ENCODE data around the gene RNF121.
A peak's percentile ranks its signal among the peaks of the same experiment; 100 is the strongest.

The RNF121 gene

DNA sequence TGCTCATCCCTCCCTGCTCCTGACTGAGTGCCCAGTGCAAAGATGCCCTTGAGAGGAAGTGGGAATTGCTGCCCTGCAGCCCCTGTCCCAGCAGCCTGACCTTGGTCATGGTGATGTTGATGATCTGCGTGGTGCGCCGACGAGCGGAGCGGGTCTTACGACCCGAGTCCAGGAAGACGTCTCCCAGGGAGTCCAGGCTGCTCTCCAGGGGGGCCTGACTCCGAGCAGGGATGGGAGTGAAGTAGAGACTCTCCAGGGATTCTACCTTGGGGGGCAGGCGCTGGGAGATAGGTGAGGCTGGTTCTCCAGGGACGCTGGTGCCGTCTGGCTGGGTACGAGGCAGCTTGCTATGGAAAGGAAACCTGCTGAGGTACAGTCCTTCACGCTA lies 78.2 kb downstream of the RNF121 start:
- no peak for DNase-seq

DNA sequence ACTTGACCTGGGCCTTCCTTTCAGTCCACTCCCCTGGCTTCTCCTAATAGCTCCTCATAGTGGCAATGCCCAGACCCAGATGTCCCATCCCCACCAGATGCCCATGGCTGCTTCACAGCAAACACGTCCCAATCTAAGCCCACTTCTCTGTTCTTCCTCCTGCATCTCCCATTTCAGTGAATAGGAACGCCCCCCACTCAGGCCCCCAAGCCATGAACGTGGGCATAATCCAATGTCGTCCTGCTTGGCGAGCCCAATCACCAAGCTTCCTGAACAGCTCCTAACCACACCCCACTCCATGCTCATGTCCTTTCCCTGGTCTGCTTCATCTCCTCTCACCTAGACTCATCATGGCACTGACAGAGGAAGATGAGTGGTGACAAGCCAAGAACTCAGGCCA lies 78.7 kb downstream of the RNF121 start:
- DNase-seq, result no peak

GRCh38 chr11:72008728-72009127 lies 79.9 kb downstream of the RNF121 start:
- no peak for DNase-seq

- no peak for DNase-seq
These were observed 80.3 kb downstream of the RNF121 start for GRCh38 chr11:72009156-72009555.

DNA sequence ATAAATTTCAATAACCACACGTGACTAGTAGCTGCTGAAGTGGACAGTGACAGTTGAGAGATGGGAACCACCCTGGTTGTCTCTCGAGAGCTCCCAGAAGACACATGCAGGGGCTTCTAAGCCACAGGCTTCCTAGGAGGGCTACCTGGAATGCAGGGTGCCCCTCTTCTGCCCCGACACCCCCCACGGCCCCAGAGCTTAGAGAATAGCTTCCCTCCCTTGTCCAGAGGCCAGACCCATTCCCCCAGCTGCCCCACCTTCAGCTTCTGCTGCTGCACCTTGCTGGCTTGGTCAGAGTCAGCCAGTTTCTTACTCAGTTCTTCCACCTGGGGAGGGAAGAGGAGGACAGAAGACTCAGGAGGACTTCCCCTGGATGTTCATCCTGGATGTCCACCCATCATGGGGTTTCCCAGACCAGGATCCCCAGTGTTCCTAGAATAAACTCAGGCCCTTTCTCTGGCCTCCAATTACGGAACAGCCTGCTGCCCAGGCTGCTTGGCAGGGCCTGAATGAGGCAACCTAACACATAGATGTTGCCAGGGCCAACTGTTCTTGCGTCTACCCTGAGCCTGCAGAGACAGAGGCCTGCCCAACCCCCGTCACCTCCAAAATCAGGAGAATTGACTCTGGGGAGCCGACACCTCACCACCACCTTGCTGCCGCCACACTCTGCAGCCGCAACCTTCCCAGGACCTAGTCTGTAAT lies 81.8 kb downstream of the RNF121 start:
- DNase-seq, result no peak

DNA sequence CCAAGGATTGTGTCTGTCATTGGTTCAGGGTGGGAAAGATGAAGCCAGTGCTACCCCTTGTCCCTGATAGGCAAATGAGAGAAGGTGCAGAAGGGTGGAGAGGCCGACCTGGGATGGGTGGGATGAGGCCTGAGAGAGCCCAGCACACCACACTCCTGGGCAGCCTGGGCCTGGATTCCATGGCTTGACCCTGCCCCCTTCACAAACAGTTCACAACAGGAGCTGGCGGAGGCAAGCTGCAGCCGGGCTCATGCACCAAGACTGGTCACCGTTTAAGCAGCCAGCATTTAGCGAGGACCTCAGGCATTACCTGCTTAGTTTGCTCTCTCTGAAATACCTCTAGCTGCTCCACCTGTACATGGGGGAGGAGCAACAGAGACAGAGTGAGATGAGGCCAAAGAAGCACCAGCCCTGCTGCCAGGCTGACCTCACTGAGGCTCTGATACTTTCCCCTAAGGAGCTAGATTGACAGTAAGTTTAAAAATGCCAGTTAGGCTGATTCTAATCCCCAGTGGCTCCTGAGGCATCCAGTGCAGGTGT lies 83.3 kb downstream of the RNF121 start:
- DNase-seq, result no peak

DNA sequence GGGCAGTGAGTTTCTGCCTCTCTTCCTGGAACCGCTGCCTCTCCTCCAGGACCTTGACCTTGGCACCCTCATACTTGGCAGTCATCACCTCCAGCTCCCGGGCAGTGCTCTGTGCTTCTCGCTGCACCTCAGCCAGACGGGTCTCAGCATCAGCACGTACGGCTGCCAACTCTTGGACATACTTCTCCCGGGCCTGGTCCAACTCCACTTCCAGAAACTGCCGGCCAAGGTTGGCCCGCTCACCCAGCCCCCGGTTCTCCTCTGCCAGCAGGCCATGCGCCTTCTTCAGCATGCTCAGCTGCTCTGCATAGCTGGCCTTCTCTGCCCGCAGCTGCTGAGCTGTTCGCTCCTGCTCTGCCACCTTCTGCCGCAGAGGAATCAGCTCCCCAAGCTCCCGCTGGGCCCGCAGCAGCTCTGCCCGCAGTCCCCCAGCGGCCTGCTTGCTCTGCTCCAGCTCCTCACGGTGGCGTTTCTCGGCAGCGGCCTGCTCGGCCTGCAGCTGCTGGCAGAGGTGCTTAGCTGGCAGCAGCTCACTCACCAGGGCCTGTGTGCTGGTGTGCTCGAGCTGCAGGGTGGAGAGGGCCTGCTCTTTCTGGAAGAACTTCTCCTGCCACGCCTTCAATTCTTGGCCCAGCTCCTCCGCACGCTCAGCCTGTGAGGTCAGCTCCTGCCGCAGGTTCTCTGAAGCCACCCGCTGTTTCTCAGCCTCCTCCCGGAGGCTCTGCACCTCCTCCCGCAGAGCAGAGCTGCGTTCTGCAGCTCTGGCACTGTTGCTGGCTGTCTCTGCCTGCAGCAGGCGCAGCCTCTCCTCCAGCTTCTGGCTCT lies 84.3 kb downstream of the RNF121 start:
- no peak for DNase-seq

GRCh38 chr11:72013765-72014711 lies 85.2 kb downstream of the RNF121 start:
- no peak for DNase-seq

DNA sequence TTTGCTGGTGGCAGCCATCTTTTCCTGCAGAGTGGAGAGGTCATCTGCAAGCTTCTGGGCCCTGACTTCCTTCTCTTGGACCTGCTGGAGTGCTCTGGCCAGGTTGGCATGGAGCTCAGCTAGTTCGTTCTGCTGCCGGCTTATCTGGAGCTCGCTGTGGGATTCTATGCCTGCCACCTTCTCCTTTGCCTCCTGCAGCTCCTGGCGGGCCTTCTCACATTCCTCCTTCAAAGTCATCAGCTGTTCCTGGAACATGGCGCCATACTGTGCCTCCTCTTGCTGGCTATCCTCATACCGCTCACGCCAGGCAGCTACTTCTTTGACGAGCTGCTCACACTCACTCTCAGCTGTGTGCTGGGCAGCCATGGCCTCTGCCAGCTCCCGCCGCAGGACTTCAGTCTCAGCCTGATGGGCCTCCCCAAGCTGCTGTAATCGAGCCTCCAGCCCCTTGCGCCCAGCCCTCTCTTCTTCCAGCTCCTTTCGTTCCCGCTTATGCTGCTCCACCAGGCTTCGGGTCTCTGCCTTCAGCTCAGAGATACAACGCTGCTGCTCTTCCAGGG lies 86.0 kb downstream of the RNF121 start:
- no peak for DNase-seq

- DNase-seq, result no peak
These were observed 86.7 kb downstream of the RNF121 start for GRCh38 chr11:72015511-72016061.

DNA sequence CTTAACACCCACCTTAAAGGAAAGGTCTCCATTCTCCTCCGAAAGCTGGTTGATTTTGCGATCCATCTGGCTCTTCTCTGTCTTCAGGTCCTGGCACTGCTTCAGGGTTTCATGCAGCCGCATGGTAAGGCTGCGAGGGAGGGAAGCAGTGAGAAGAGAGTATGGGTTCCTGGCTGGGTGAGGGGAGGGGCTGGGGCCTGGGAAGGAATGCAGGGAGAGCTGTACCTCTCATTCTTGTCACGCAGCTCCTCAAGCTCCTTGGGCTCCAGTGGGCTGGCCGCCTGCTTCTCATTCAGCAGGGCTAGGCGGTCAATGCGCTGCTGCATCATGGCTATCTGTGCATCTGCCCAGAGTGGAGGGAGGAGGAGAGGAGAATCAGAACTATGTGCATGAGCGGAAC lies 89.3 kb downstream of the RNF121 start:
- DNase-seq, result no peak

- DNase-seq, result no peak
These were observed 94.5 kb downstream of the RNF121 start for GRCh38 chr11:72023335-72023734.

GRCh38 chr11:72024069-72024754 lies 95.4 kb downstream of the RNF121 start:
- DNase-seq, result no peak

- DNase-seq, result no peak
These were observed 97.2 kb downstream of the RNF121 start for GRCh38 chr11:72026090-72026489.

GRCh38 chr11:72030472-72031045 lies 101.7 kb downstream of the RNF121 start:
- DNase-seq, result no peak

DNA sequence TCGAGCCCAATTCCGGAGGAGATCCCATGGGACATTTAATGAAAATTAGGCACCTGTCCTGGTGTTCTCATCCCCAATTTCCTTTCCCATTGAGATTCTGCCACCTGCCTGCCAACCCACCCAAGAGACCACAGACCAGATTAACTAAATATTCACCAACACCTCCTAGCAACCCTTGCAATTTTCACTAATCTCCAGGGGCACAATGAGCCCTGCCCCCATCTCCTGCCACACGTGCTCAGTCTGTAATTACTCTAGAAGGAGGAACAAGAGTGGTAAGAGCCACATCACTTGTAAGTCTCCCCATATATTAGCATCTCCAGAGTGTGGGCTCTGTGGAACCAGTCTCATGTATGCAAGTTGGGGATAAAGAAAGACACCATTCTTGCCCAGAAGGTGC lies 107.8 kb downstream of the RNF121 start:
- DNase-seq, result no peak

DNA sequence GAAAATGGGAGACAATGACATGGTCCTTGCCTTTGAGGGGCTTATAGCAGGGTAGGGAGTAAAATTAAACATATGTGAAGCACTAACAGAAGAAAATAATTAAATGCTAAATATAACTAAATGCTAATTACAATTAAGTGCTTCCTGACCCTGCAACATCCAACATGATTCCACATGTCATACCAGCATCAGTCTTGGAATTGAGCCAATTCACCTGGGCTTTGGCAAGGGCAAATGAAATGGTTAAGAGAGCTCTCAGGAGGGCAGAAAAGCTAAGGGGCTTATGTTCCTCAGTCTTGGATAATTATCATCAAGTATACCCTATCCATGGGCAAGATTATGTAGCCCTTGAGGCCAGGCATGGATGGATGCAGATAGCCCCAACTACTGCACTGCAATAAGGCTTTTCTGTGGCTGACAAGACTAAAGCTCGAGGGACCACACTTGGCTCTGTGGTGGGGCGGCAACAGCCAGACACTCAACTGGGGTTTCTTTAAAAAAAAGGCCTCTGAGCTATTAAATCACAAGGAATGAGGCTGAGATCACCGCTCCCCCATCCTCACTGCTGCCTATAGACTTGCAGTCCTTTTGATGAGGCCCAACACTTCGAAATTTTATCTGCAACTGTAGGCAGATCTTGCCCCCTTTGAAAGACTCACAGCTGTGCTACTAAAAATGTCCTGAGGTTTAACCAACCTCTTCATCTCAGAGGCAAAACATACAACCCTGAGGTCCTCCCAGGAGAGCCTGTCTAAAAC lies 108.9 kb downstream of the RNF121 start:
- DNase-seq, result peak; percentile 96

DNA sequence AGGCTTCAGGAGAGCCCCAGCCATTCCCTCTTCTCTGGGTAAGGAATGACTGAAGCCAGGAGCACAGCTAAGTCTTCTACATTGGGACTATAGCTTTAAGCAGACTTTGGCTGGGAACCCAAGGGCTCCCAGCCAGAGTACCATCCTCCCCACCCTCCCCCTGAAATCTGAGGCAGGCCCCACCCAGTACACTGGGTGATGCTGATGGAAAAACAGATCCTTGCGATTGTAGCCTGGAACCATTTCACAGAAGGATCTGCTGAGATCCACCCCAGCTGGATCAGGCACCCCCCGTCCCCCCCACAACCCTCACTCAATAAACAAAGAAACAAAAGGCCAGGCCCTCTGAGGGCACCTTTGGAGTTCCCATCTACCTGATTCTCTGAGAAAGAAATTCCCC lies 109.6 kb downstream of the RNF121 start:
- peak; percentile 65 for DNase-seq

DNA sequence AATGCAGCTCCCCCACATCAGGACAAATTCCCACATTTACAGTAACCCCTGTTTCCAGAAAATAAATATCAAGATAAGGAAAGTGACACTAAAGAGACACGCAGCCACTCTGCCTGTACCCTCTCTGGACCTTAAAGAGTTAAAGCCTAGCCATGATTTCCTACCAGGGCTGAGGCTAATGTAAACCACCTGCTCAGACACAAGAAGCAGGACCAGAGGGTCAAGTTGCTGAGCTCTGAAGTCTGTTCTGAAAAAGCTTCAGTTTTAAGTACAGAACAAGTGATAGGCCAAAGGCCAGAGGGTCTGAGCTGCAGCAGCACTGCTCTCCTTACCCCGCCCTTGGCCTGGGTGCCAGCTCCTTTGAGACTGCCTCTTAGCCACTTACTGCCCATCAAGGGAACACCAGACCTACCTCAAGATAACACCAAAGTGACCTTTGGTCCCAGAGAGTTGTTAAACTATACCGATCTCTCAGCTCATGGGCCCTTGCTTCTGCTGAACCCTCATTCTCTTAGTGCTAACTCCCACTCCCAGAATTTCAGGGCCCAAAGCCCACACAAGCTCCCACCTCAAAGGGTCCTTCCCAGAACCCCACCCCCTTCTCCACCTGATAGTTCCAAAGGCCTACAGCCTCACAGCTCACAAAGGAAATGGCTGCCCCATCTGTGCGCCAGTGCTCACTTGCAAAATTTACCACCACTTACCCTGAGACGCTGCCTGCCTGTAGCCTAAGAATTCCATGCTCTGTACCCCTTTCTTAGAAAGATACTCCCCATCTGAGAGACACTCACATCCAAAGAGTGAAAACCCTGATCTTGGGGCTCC lies 110.4 kb downstream of the RNF121 start:
- no peak for DNase-seq

Data from DMS79 (cell line).